ENCODE results near the gene MDC1. TPM values are rescaled to one million over a fixed set of nuclear protein-coding genes. Genes with fewer than 3 reads are reported as not detected.

The MDC1 gene
- total RNA-seq, 1 experiment from 2014 or later: 13.6 TPM

DNA sequence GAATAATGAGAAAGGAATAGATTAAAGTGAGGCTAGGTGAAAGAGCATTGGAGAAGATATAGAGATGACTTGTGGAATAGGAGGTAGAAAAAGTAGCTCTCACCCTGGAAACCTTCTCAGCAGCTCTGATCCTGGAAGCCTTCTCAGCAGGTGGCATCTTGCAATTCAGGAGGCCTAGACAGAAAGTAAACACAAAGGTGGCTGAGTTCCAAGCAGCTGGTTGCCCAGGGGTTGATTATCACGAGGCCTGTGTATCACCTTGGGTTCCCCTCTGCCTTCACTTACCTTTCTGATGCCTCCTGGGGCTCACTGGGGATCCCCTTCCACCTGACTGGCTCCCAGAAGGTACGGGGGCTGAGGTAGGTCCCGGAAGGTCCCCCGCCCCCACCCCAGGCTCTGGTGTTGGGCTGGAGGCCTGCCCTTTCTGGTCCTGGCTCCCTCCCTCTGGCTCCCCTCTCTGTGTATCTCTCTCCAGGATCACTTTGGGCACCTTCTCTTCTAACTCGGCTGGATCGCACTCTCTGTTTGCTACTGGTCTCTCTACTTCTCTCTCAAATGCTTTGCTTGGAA lies 9.7 kb downstream of the MDC1 start:
- DNase-seq (ENCODE audit: low read depth): no peak

DNA sequence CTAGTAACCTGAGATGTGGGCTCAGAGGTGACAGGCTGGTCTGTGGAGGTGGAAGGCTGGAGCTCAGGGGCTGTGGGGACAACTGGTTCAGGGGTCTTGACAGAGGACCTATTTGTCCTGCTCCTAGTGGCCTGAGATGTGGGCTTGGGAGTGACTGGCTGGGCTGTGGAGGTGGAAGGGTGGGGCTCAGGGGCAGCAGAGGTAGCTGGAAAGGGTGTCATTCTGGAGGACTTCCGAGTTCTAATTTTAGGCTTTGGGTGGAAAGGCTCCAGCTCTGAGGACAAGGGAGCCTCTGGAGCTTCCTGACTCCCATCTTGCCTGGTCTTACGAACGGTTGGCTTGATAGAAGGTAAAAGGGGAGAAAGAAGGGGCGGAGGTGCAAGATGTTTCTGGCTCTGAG lies 11.5 kb downstream of the MDC1 start:
- no peak for DNase-seq (ENCODE audit: low read depth)

DNA sequence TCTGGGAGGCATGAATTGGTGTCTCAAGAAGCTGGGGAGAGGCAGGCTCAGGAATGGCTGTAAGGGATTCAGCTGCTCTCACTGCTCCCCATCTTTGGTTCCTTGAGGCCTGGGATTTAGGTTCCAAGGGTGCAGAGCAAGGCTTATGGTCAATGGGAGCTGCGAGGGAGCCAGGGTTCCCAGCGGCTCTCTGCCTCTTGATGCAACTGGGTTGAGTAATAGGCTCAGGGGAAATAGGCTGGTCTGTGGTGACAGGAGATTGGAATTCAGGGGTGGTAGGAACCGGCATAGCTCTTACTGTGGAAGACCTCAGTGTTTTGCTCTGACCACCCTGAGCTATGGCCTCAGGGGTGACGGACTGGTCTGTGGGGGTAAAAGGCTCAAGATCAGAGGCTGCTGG lies 13.3 kb downstream of the MDC1 start:
- DNase-seq (ENCODE audit: low read depth): no peak

DNA sequence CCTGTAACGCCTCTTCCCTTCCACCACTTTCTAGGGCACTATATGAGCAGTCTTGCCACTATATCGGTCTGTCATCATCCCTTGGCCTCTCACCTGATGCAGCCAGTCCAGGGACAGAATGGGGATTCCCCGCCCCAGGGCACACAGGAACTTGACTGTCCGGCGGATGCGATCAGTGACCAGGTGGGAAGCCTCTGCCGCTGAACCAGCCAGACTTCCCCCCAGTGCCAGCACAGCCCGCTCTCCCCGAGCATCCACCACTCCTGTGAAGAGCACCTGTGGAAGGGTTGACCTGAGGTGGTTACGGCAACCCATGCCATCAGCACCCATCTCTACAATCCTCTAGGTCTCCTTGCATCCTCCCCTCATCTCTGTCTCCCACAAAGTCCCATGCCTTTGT lies 14.1 kb downstream of the MDC1 start:
- DNase-seq (ENCODE audit: low read depth): no peak

DNA sequence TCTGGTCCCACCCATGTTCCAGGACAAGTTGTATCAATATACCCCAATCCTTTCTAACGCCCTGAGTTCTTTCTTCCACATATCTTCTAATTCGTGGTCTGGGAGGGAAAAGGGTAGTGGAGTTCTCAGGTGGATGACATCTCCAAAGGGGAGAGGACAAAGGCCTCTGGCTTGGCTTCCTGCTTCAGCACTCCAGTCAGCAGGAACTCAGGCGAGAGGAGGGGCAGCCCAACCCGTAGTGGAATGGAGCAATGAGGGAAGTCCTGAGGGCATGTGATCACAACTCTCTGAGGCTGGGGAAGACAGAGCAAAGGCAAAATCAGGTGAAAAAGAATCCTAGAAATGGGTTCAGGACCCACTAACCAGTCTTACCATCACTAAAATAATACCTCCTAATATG lies 16.7 kb downstream of the MDC1 start:
- no peak for DNase-seq (ENCODE audit: low read depth)

DNA sequence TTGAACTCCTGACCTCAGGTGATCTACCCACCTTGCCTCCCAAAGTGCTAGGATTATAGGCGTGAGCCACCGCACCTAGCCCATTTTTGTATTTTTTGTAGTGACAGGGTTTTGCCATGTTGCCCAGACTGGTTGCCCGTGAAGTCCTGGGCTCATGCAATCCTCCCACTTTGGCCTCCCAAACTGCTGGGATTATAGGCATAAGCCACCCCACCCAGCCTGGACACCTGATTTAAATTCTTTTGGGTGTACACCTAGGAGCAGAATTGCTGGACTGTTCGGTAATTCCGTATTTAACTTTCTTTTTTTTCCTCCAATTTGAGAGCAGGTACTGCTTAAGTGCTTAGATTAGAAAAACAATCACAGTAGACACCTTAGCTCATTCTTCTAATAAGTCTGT lies 20.6 kb downstream of the MDC1 start:
- DNase-seq (ENCODE audit: low read depth): no peak

DNA sequence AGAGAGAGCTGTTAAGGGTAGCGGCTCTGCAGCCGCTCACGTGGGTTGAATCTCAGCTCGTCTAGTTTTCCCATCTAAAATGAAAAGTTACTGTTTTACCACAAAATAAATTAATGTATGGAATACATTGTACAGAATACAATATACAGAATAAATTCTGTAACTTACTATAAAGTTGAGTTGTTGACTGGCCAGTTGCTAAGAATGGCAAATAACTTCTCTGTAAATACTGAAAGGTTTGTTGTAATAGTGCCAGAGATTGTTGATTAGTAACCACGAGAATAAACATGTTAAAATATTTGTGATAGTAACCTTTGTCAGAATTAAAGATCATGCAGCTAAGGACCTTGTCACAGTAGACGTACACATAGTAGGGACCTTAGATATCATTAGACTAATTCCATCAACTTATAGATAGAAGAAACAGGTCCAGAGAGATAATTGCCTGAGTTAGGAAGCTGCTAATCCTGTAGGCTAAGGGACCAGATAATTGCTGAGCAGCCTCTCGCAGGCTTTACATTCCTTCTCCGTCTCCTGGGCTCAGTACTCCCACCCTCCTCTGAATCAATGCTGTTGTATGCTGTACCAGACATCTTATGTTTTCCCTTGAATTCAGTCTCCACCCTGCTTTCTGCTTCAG lies 25.8 kb downstream of the MDC1 start:
- DNase-seq (ENCODE audit: low read depth): no peak

DNA sequence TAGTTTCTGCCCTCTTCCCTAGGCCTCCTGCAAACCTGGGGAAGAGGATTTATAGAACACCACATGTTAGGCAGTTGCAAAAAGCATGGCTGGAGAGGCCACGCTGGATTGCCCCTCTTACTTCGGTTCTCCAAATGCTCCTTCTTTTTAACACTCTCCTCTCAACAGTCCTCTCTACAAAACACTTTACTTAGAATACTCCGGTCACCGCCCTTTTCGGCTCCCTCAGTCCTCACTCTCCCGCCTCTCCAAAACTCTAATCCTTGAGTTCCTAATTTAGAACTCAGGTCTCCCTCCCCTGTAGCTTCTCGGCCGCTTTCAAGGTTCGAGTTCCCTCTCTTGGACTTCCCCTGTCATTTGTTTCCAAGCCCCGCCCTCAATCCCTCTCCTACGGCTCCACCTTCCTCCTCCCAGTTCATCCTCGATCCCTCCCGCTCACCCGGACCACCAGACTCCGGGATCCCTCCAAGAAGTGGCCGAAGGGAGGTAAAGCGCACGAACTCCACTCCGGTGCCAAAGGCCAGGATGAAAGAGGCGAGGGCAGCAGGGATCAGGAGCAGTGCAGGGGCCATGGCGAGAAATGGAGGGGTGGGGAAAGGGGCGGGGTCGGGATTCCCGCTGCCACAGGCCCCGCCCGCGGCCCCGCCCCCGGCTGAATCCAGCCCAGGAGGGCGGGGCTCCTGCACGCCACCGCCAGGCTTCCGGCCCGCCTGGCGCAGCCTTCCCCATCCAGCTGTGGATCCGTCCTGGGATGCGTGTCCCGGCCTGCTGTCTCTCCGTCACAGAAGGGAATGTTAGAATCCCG lies 26.5 kb downstream of the MDC1 start, which contains the start of gene NRM:
Gene NRM, minus strand, starts transcription at position 582 of the 805 bp plus-strand sequence. Its CDS starts 10 bp downstream, at position 572.
- DNase-seq (ENCODE audit: low read depth): peak; percentile 91

DNA sequence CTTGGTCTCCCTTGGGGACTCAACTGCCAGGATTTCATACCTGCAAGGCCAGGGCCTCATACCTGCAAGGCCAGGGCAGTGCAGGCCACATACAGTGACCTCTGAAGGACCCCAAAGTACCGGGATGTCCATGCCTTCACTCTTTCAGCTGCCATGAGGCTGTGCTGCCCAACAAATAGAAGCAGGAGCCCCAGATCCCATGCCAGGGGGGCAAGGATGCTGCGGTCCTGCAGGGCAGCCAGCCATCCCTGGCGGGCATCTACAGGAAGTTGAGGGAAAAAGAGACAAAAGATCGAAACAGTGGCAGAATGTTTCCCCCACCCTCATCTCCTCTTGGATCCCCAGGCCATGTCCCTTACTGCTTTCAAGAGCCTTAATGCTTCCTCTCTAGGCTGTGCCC lies 27.1 kb downstream of the MDC1 start:
- no peak for DNase-seq (ENCODE audit: low read depth)

DNA sequence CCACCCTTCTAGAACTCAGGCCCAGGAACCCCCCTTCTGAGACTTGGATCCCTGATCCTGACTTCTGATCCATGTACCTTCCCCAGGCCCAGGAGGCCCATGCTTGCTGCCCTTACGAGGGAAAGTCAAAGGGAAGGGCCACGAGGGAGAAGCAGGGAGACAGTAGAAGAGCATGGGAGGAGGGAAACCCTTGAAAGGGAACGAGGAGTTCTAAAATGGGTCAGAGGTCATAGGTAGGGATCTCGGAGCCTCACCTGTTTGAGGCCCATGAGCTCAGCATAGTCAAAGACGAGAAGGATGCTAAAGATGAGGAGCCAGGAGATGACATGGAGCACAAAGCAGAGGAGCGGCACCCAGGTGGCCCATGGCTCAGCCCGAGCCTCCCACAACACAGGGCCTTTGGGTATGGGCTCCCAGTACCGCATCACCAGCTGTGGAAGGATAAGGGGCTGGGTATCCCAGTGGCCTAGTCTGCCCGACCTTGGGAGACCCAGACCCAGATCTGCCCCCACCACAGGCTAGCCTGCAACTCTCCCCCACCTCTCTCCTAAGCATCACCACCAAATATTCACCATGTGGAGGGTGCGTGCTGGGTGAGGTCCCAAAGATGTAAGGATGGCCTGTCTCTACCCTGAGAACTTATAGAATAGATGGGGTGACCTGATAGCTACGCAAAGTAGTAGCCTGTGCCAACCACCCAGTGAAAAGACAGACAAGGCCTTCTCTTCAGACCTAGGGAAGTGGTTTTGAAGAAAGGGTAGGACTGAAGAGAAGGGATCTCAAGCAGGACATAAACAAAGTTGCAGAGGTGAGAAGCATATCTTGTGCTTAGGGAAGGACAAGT lies 27.8 kb downstream of the MDC1 start:
- no peak for DNase-seq (ENCODE audit: low read depth)

DNA sequence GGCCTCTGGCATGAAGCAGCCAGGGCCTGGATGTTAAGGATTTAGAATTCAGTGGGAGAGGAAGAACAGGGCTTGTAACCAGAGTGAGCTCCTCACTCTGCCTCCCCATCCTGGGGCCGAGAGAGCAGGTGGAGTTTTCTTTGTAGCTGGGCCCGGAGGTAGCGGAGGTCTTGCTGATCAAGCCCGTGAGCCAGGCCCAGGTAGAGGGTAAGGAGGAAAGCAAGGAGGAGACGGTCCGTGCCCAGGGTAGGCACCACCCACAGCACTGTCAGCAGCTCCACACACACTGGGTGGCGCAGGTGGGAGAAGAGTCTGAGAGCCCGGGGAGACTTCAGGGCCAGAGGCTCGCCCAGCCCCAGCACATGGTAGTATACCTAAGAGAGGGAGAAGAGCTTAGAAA lies 28.5 kb downstream of the MDC1 start:
- DNase-seq (ENCODE audit: low read depth): no peak

DNA sequence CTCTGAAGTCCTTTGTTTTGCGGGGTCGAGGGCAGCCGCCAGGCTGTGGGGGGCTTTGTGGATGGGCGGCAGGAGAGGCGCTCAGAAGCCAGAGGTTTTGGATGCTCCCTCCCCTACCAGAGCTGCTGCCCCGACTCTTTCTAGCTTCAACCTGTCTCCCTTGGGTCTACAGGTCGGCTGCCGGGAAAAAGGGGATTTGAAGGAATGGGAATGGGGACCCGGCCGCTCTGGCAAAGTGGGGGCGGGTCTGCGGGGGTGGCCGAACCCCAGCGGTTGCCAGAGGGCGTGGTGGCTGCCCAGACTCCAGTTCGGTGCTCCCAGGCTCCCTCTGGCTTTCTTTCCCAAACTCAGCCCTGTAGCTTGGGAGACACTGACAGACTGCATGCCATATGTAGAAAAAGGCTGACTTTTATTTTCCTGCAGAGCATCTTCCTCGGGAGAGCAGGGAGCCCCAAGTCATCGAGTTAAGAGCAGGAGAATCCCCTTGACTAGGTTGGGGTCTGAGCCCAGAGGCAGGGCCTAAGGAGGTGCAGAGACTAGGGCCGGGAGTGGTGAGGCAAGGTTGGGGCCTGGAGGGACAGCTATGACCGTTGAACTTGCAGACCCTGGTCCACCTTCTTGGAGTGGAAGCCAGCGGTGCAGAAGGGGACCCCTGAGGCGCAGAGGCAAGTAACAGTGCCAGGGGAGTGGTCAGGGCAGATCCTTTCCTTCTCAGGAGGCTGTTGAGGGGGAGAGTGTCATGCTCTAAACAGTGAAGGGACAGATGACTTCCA lies 29.2 kb downstream of the MDC1 start:
- DNase-seq (ENCODE audit: low read depth): peak; percentile 46

DNA sequence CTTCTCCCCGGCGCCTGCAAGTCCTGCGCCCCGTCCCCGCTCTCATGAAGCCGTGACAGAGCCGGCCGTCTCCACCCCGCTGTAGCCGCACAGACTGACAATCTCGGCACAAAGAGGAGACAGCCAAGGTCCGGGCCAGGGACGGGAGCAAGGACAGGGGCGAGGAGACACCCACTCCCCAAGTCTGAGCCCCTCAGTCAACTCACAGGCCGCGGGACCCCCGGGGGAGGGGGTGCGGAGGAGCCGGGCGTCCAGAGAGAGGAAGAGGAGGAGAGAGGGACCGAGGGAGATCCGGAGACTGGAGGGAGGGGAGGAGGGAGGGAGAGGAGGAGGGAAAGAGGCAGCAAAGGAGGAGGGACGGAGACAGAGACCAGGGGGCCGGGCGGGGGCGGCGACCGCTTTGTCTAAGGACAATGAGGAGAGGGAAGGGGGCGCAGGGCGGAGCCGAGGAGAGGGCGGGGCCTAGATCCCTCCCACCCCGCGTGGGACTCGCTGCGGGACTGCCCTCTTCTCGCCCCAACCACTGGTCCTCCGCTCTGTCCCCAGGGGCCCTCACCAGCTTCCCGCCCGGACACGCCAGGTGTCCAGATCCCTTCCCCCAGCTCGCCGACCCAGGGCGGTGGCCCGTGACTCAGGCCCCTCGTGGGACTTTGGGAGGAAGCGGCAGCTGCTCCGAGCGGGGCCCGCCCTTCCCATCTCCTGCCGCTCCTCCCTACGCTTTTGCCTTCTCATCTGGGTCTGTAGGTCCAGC lies 30.0 kb downstream of the MDC1 start:
- peak; percentile 99 for DNase-seq (ENCODE audit: low read depth)

DNA sequence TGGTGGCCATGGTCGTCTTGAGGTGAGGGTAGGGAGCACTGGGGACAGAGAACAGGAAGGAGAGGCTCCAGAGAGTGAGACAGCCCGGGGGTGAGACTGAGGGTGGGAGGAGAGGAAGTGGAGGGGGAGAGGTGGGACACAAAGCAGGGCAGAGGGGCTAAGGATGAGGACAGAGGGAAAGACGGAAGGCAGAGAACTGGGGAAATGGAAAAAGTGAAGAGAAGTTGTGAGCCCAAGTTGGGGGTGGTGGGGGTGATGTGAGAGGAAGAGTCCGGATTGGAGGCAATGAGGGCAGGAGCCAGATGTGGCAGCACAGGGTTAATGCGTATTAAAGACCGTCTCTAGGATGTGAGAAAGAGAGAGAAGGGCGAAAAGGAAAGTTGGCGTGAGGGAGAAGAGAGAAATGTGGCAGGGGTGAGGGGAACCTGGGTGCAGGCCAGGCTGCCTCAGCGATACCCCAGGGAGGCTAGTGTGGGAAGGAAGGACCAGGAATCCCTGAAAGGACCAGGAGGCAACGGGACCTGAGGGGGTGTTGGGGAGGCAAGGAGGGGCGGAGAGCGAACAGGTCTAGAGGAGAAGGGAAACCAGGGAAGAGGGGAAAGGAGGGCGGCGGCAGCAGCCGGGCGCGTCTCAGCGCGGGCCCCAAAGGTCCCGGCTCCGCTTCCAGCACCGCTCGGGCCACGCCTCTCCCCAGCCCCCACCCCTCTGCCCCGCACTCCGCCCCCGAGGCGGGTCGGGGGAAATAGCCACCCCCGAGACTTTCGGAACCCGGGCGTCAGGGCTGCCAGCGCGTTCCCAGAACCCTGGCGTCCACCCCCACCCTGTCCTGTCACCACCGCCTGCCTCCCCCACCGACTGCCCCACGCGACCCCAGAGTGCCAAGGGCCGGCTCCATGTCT lies 30.8 kb downstream of the MDC1 start, which contains the start of gene PPP1R18:
Gene PPP1R18, minus strand, starts transcription at position 637 of the 899 bp plus-strand sequence. Its CDS starts 627 bp downstream, at position 10.
- peak; percentile 78 for DNase-seq (ENCODE audit: low read depth)

DNA sequence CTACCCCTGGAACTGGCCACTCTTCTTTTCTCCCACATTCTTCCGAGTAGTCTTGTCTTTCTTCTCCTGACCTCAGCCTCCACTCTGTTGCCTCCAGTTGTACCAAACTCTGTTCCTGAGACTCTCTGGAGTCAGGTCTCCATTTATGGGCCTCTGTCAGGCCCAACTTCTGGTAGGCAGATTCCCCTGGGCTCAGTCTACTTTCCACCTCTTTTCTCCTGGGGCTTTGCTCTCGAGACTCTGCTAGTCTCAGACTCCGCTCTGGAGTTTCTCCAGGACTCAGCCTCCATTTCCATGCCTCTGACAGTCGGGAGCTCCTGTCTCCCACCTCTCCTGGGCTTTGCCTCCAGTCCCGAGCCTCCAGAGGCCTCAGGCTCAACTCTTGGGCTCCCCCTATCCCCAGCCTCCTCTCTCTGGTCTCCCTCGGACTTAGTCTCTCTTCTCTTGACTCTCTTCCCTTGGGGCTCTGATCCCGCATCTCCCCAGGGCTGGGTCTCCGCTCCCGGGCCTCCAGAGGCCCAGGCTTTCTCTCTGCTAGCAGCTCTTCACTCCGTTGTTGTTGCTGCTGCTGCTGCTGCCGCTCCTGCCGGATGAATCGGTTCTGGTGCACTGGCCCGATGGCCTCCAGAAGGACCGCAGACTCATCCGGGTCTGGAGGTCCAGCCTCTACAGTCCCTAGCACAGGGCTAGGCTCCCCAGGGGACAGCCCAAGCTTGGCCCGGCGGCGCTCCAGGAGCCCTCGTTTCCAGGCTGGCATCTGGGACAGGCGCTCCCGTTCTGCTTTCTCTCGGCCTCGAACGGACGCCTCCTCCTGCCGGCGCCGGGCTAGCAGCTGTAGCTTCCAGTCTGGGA lies 31.7 kb downstream of the MDC1 start:
- peak; percentile 46 for DNase-seq (ENCODE audit: low read depth)

DNA sequence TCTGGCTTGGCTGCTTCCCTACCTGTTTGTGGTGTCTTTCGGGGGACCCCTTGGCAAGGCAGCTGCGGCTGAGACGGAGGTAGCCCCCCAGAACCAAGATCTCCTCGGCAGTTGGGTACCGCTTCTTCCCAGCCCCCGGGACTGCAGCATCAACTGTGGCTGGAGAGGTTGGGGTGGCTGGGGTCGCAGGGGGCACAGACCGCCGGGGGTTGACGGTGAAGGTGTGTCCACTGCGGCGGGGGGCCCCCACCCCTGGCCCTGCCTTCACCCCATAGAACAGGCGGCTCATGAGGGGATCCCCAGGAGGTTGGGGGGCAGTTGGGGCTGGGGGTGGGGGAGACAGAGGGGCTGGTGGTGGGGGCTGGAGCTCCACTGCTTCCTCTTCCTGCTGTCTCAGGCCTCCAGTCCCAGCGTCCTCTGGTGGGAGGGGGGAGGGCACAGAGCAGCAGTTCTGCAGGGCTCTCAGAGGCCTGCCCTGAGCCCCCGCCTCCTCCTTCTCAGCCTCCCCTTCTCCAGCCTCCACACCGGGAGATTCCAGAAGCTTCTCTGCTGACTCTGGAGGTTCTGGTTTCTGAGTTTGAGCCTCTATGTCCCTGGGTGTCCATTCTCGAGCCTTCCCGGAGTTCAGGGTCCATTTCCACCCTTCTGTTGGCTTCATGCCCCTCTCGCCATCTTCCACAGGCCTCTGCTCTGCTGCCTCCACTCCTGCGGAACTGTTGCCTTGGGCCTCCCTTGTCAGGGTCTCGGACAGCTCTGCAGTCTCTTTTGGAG lies 32.5 kb downstream of the MDC1 start:
- DNase-seq (ENCODE audit: low read depth): peak; percentile 51

DNA sequence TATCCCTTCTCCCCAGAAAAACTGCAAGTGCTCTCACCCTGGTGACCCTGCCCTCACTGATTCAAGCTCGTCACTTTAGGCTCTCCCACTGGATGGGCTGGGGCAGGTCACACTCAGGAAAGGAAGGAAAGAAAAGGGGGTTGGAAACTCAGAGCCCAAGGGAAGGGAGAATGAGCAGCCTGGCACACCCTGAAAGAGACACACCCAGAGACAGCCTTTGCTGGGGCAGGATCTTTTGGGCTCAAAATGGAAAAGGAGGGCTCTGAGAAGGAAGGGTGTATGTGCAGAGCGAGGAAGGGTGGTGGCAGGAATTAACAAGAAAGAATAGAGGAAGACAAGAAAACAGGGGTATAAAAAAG lies 33.1 kb downstream of the MDC1 start:
- no peak for DNase-seq (ENCODE audit: low read depth)
